PC-3 (cell line): ENCODE measurements around the gene SUGCT. TPM values are rescaled to one million over a fixed set of nuclear protein-coding genes. Genes with fewer than 3 reads are reported as not detected.

ENCODE experiments used
- ATAC-seq: fragments of 200-7000 bp; cut with Tn5 transposase; 2 replicates; pipeline ENCODE4 v1.9.1; 2020; ENCODE audit warnings: mild to moderate bottlenecking, moderate library complexity
- BruUV-seq: library from RNA; stranded (reverse); fragments of 400-500 nt; replicated peaks from 2 replicates; lab custom pipeline; 2021; lab: Mats Ljungman, UMichigan
- CTCF ChIA-PET: fragments of 300-600 bp; sonication (Branson Sonifier 250); formaldehyde crosslinking; loops from one replicate; lab custom pipeline; 2022; ENCODE audit warnings: antibody characterized with exemption; lab: Charles Lee
- POLR2A ChIA-PET: fragments of 300-600 bp; sonication (Branson Sonifier 250); formaldehyde crosslinking; loops from one replicate; lab custom pipeline; 2022; ENCODE audit warnings: antibody characterized with exemption; ENCODE audit not compliant: unreplicated experiment; lab: Charles Lee
- DNase-seq: peaks from one replicate; pipeline ENCODE4 v3.0.0-alpha.2; 2015
- H2AFZ ChIP-seq: fragments of 300-600 bp; sonication (generic); 2 replicates; pipeline ENCODE4 v1.6.0; 2016; ENCODE audit warnings: antibody characterized with exemption, low read length
- H3F3A ChIP-seq: fragments of 300-600 bp; sonication (generic); one replicate; pipeline ENCODE4 v1.6.0; 2017; ENCODE audit warnings: antibody characterized with exemption, low read length, control low read depth, mild to moderate bottlenecking; ENCODE audit not compliant: unreplicated experiment
- H3K27ac ChIP-seq: fragments of 300-600 bp; sonication (generic); 2 replicates; pipeline ENCODE4 v1.5.1; 2016; ENCODE audit warnings: mild to moderate bottlenecking, low read length
- H3K27me3 ChIP-seq: fragments of 300-600 bp; sonication (generic); 2 replicates; pipeline ENCODE4 v1.6.1; 2016; ENCODE audit warnings: low read length, mixed read lengths
- H3K36me3 ChIP-seq: fragments of 300-600 bp; sonication (generic); 2 replicates; pipeline ENCODE4 v1.6.1; 2016; ENCODE audit warnings: low read depth, mixed run types, low read length, mixed read lengths
- H3K4me1 ChIP-seq: fragments of 300-600 bp; sonication (generic); 2 replicates; pipeline ENCODE4 v1.5.1; 2016; ENCODE audit warnings: low read length; ENCODE audit not compliant: insufficient read depth
- H3K4me2 ChIP-seq: fragments of 300-600 bp; sonication (generic); 2 replicates; pipeline ENCODE4 v1.6.0; 2016; ENCODE audit warnings: low read length
- H3K4me3 ChIP-seq: fragments of 300-600 bp; sonication (generic); 2 replicates; pipeline ENCODE4 v1.5.1; 2016; ENCODE audit warnings: mild to moderate bottlenecking, low read length, mixed read lengths
- H3K79me2 ChIP-seq: fragments of 300-600 bp; sonication (generic); 2 replicates; pipeline ENCODE4 v1.6.1; 2017; ENCODE audit warnings: low read length, mixed read lengths
- H3K9ac ChIP-seq: fragments of 300-600 bp; sonication (generic); 2 replicates; pipeline ENCODE4 v1.6.0; 2016; ENCODE audit warnings: mild to moderate bottlenecking, low read length
- H3K9me2 ChIP-seq: fragments of 300-600 bp; sonication (generic); replicated peaks from 2 replicates; pipeline ENCODE4 v1.6.1; 2016; ENCODE audit warnings: mixed run types, low read length, mixed read lengths
- H3K9me3 ChIP-seq: fragments of 300-600 bp; sonication (generic); 2 replicates; pipeline ENCODE4 v1.6.1; 2016; ENCODE audit warnings: low read length, mixed read lengths
- H4K20me1 ChIP-seq: fragments of 300-600 bp; sonication (generic); 2 replicates; pipeline ENCODE4 v1.6.1; 2016; ENCODE audit warnings: low read length, mixed read lengths
- EZH2 ChIP-seq: fragments of 300-600 bp; sonication (generic); IDR thresholded peaks from one replicate; pipeline ENCODE4 v1.6.1; 2017; ENCODE audit warnings: antibody characterized with exemption, mild to moderate bottlenecking, low read length; ENCODE audit not compliant: unreplicated experiment
- EZH2phosphoT487 ChIP-seq: fragments of 300-600 bp; sonication (generic); IDR thresholded peaks from 2 replicates; pipeline ENCODE4 v1.6.1; 2018; ENCODE audit warnings: mild to moderate bottlenecking, antibody characterized with exemption, low read length, borderline replicate concordance
- intact Hi-C: fragments of 100-400 bp; cut with micrococcal nuclease; formaldehyde crosslinking; loops from 2 replicates; pipeline ENCODE4 v1.9.0; 2023
- total RNA-seq: library from RNA; depleted of rRNA; stranded (reverse); fragments of >200 nt; gene quantifications from 2 replicates; pipeline ENCODE4 v1.2.3, GENCODE V29; 2014
- TF ChIP-seq, protein P1 (sequence below): fragments of 300-600 bp; sonication (generic); conservative IDR thresholded peaks from 2 replicates; pipeline ENCODE4 v1.5.1; 2017; ENCODE audit warnings: antibody characterized with exemption, low read depth, mild to moderate bottlenecking, low read length

SUGCT gene
- total RNA-seq, 1 experiment from 2014 or later = 2.9 TPM

GRCh38 chr7:40883826-40884225 is 749.0 kb downstream of the SUGCT start:
- Histone ChIP-seq H3K27ac (no peak overlapping the region), H4K20me1 (no peaks in the 10 kb centered on the region), H3K4me1 (peaks cover 10% of the 10 kb centered on the region), H3K79me2 (no peaks in the 10 kb centered on the region), H3K9me2 (no peaks in the 10 kb centered on the region), H3K9ac (no peak overlapping the region), H3K4me2 (no peak overlapping the region), H3F3A (no peaks in the 10 kb centered on the region), H3K36me3 (no peaks in the 10 kb centered on the region), H3K4me3 (no peak overlapping the region), H2AFZ (no peak overlapping the region), H3K27me3 (no peaks in the 10 kb centered on the region), H3K9me3 (no peaks in the 10 kb centered on the region)
- ChIA-PET POLR2A (no interaction called here), CTCF (no interaction called here)
- DNase-seq (no peak), ATAC-seq (no peak)
- intact Hi-C loops = no loop called here
- BruUV-seq = no TSS peak
- no peak for TF ChIP-seq EZH2
- TF ChIP-seq EZH2phosphoT487 = no peak
- TF ChIP-seq, protein P1, sequence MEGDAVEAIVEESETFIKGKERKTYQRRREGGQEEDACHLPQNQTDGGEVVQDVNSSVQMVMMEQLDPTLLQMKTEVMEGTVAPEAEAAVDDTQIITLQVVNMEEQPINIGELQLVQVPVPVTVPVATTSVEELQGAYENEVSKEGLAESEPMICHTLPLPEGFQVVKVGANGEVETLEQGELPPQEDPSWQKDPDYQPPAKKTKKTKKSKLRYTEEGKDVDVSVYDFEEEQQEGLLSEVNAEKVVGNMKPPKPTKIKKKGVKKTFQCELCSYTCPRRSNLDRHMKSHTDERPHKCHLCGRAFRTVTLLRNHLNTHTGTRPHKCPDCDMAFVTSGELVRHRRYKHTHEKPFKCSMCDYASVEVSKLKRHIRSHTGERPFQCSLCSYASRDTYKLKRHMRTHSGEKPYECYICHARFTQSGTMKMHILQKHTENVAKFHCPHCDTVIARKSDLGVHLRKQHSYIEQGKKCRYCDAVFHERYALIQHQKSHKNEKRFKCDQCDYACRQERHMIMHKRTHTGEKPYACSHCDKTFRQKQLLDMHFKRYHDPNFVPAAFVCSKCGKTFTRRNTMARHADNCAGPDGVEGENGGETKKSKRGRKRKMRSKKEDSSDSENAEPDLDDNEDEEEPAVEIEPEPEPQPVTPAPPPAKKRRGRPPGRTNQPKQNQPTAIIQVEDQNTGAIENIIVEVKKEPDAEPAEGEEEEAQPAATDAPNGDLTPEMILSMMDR = no peak

DNA sequence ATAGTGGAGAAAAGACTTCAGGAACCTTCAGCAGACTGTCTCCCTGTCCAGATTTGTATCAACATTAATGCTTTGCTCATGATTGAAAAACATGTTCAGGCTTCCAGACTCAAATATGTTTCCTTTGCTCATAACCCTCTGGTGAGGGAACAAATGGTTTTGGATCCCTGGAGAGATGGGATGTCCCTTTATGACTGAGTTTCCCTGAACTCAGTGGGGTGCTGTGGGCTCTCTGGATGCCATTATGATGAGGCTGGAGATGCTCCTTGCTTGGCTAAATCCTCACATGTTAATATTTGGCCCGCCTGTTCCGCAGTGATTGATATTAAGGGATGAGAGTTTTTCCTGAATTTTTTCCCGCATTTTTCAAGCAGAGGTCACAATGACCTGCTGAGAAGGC is 749.4 kb downstream of the SUGCT start:
- ChIA-PET POLR2A (no interaction called here), CTCF (no interaction called here)
- BruUV-seq = no TSS peak
- TF ChIP-seq EZH2phosphoT487 (no peak), EZH2 (no peak)
- no peak overlapping the region for H3K27ac ChIP-seq
- no peaks in the 10 kb centered on the region for H3K9me3 ChIP-seq
- no peak overlapping the region for H3K4me3 ChIP-seq
- H2AFZ ChIP-seq = no peak overlapping the region
- no peaks in the 10 kb centered on the region for H3K36me3 ChIP-seq
- no peaks in the 10 kb centered on the region for H3K79me2 ChIP-seq
- H4K20me1 ChIP-seq = no peaks in the 10 kb centered on the region
- DNase-seq (no peak), ATAC-seq (no peak)
- H3K27me3 ChIP-seq = no peaks in the 10 kb centered on the region
- no peaks in the 10 kb centered on the region for H3F3A ChIP-seq
- intact Hi-C loops = no loop called here
- H3K9ac ChIP-seq = no peak overlapping the region
- H3K9me2 ChIP-seq = no peaks in the 10 kb centered on the region
- peaks cover 10% of the 10 kb centered on the region for H3K4me1 ChIP-seq
- H3K4me2 ChIP-seq = no peak overlapping the region

GRCh38 chr7:40885503-40885902 is 750.7 kb downstream of the SUGCT start:
- ChIA-PET CTCF (no interaction called here), POLR2A (no interaction called here)
- Histone ChIP-seq H3K9me3 (no peaks in the 10 kb centered on the region), H2AFZ (no peak overlapping the region), H3K27me3 (no peaks in the 10 kb centered on the region), H3K36me3 (no peaks in the 10 kb centered on the region), H3K79me2 (no peaks in the 10 kb centered on the region), H3K9me2 (no peaks in the 10 kb centered on the region), H3K9ac (no peak overlapping the region), H3K4me2 (no peak overlapping the region), H3K4me3 (no peak overlapping the region), H3F3A (no peaks in the 10 kb centered on the region), H3K27ac (no peak overlapping the region), H4K20me1 (no peaks in the 10 kb centered on the region), H3K4me1 (peaks cover 10% of the 10 kb centered on the region)
- no TSS peak for BruUV-seq
- TF ChIP-seq EZH2phosphoT487 (no peak), EZH2 (no peak)
- TF ChIP-seq, protein P1 = no peak
- no peak for ATAC-seq
- DNase-seq = peak; percentile 7
- intact Hi-C loops = no loop called here
